ENCODE results near the gene TNFAIP3.
"Not testable (repeated sequence)": the region's sequence is repeated elsewhere in the genome, so short reads cannot be mapped to it uniquely, and the experiment has no call there.

TNFAIP3 gene

GRCh38 chr6:137893726-137894125, 26.7 kb downstream of the TNFAIP3 start:
- H3K27ac ChIP-seq (replicated peaks), result no peak overlapping the region

DNA sequence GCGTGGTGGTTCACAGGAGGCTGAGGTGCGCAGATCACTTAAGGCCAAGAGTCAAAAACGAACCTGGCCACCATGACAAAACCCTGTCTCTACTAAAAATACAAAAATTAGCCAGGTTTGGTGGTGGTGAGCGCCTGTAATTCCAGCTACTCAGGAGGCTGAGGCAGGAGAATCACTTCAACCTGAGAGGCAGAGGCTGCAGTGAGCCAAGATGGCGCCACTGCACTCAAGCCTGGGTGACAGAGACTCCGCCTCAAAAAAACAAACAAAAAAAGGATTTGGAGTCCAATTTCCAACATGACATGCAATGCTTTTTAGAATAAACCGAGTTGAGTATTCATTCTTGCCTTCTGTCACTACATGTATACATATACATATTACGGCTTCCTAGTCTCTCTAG, 27.3 kb downstream of the TNFAIP3 start:
- H3K4me3 ChIP-seq (replicated peaks; ENCODE audit: insufficient read depth, low read length); H3K27me3 ChIP-seq (ENCODE audit: insufficient read depth, poor library complexity, severe bottlenecking); DNase-seq (ENCODE audit: low read depth in 1 of 2, low spot score in 1 of 2); H3K27ac ChIP-seq (replicated peaks): not testable (repeated sequence)

More at GRCh38 chr6:137893726-137894125, 26.7 kb downstream of the TNFAIP3 start:
- DNase-seq (ENCODE audit: low read depth in 1 of 2, low spot score in 1 of 2), result no peak
- TF ChIP-seq, protein P1, sequence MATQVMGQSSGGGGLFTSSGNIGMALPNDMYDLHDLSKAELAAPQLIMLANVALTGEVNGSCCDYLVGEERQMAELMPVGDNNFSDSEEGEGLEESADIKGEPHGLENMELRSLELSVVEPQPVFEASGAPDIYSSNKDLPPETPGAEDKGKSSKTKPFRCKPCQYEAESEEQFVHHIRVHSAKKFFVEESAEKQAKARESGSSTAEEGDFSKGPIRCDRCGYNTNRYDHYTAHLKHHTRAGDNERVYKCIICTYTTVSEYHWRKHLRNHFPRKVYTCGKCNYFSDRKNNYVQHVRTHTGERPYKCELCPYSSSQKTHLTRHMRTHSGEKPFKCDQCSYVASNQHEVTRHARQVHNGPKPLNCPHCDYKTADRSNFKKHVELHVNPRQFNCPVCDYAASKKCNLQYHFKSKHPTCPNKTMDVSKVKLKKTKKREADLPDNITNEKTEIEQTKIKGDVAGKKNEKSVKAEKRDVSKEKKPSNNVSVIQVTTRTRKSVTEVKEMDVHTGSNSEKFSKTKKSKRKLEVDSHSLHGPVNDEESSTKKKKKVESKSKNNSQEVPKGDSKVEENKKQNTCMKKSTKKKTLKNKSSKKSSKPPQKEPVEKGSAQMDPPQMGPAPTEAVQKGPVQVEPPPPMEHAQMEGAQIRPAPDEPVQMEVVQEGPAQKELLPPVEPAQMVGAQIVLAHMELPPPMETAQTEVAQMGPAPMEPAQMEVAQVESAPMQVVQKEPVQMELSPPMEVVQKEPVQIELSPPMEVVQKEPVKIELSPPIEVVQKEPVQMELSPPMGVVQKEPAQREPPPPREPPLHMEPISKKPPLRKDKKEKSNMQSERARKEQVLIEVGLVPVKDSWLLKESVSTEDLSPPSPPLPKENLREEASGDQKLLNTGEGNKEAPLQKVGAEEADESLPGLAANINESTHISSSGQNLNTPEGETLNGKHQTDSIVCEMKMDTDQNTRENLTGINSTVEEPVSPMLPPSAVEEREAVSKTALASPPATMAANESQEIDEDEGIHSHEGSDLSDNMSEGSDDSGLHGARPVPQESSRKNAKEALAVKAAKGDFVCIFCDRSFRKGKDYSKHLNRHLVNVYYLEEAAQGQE (IDR thresholded peaks at IDR 0.05; ENCODE audit: insufficient replicate concordance, low read depth), result no peak
- TF ChIP-seq, protein P2, sequence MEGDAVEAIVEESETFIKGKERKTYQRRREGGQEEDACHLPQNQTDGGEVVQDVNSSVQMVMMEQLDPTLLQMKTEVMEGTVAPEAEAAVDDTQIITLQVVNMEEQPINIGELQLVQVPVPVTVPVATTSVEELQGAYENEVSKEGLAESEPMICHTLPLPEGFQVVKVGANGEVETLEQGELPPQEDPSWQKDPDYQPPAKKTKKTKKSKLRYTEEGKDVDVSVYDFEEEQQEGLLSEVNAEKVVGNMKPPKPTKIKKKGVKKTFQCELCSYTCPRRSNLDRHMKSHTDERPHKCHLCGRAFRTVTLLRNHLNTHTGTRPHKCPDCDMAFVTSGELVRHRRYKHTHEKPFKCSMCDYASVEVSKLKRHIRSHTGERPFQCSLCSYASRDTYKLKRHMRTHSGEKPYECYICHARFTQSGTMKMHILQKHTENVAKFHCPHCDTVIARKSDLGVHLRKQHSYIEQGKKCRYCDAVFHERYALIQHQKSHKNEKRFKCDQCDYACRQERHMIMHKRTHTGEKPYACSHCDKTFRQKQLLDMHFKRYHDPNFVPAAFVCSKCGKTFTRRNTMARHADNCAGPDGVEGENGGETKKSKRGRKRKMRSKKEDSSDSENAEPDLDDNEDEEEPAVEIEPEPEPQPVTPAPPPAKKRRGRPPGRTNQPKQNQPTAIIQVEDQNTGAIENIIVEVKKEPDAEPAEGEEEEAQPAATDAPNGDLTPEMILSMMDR (IDR thresholded peaks at IDR 0.05; ENCODE audit: insufficient read depth, low read length), result no peak
- no peak for TF ChIP-seq POLR2AphosphoS5 (IDR thresholded peaks at IDR 0.05; ENCODE audit: low read depth)
- TF ChIP-seq GABPA (IDR thresholded peaks at IDR 0.05; ENCODE audit: low read depth), result no peak
- no peak for TF ChIP-seq SPI1 (IDR thresholded peaks at IDR 0.05; ENCODE audit: borderline replicate concordance, low read depth)
- Histone ChIP-seq H3K27me3 (ENCODE audit: insufficient read depth, poor library complexity, severe bottlenecking) (no peaks in the 10 kb centered on the region), H3K4me3 (replicated peaks; ENCODE audit: insufficient read depth, low read length) (no peak overlapping the region)

GRCh38 chr6:137894779-137895385, 27.8 kb downstream of the TNFAIP3 start:
- TF ChIP-seq POLR2AphosphoS5 (IDR thresholded peaks at IDR 0.05; ENCODE audit: low read depth), result no peak
- no peak for TF ChIP-seq SPI1 (IDR thresholded peaks at IDR 0.05; ENCODE audit: borderline replicate concordance, low read depth)
- TF ChIP-seq, protein P2 (IDR thresholded peaks at IDR 0.05; ENCODE audit: insufficient read depth, low read length), result no peak
- TF ChIP-seq, protein P1 (IDR thresholded peaks at IDR 0.05; ENCODE audit: insufficient replicate concordance, low read depth), result no peak
- TF ChIP-seq GABPA (IDR thresholded peaks at IDR 0.05; ENCODE audit: low read depth), result no peak
- Histone ChIP-seq H3K4me3 (replicated peaks; ENCODE audit: insufficient read depth, low read length) (no peak overlapping the region), H3K27ac (replicated peaks) (no peak overlapping the region), H3K27me3 (ENCODE audit: insufficient read depth, poor library complexity, severe bottlenecking) (no peaks in the 10 kb centered on the region)
- no peak for DNase-seq (ENCODE audit: low read depth in 1 of 2, low spot score in 1 of 2)

GRCh38 chr6:137896647-137897046, 29.6 kb downstream of the TNFAIP3 start:
- no peaks in the 10 kb centered on the region for H3K27me3 ChIP-seq (ENCODE audit: insufficient read depth, poor library complexity, severe bottlenecking)
- no peak overlapping the region for H3K4me3 ChIP-seq (replicated peaks; ENCODE audit: insufficient read depth, low read length)
- DNase-seq (ENCODE audit: low read depth in 1 of 2, low spot score in 1 of 2), result no peak
- no peak overlapping the region for H3K27ac ChIP-seq (replicated peaks)
- TF ChIP-seq GABPA (IDR thresholded peaks at IDR 0.05; ENCODE audit: low read depth) (no peak), SPI1 (IDR thresholded peaks at IDR 0.05; ENCODE audit: borderline replicate concordance, low read depth) (no peak), POLR2AphosphoS5 (IDR thresholded peaks at IDR 0.05; ENCODE audit: low read depth) (no peak)
- TF ChIP-seq, protein P2 (IDR thresholded peaks at IDR 0.05; ENCODE audit: insufficient read depth, low read length), result no peak
- TF ChIP-seq, protein P1 (IDR thresholded peaks at IDR 0.05; ENCODE audit: insufficient replicate concordance, low read depth), result no peak

Measured in HL-60 (cell line).